ENCODE data around the gene ZNF169.

- no peak for TF ChIP-seq CTCF (conservative IDR thresholded peaks at IDR 0.05 in 1 of 2, IDR thresholded peaks at IDR 0.05 in 1 of 2; ENCODE audit: low read depth in 1 of 2, low read length in 2 of 2)
- TF ChIP-seq EZH2 (IDR thresholded peaks at IDR 0.05; ENCODE audit: low read length, missing control alignments), result no peak
Measured at GRCh38 chr9:94289691-94290090, 30.6 kb downstream of the ZNF169 start.
